Measurements from ENCODE around the gene FAN1.
A peak's percentile ranks its signal among the peaks of the same experiment; 100 is the strongest.

FAN1 gene

DNA sequence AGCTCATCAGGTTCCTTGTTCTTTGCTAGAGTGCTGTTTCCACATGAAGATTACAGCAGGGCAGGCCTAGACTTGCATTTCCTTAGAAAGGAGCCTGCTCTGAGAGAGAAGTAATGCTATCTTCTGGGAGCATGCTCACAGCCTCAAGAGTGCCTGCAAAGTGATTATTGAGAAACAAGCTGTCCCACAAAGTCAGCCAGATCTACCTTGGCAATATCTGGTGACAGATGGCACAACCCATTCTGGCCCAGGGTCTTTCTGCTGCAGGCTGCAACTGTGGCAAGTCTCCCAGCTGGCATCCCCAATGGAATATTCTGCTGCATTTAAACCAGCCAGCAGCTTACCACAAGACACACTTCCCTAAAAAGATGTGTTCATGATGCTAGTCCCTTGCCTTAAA, 58.4 kb downstream of the FAN1 start:
- peaks cover 44% of the 10 kb centered on the region for H3K36me3 ChIP-seq
- peak overlapping the region; percentile 62 for H3K27ac ChIP-seq
- peak; percentile 51 for DNase-seq
- H3K27me3 ChIP-seq (ENCODE audit: insufficient read depth, low read depth, severe bottlenecking) = no peaks in the 10 kb centered on the region
- H3K9me3 ChIP-seq (ENCODE audit: severe bottlenecking) = no peaks in the 10 kb centered on the region
- TF ChIP-seq, protein P1, sequence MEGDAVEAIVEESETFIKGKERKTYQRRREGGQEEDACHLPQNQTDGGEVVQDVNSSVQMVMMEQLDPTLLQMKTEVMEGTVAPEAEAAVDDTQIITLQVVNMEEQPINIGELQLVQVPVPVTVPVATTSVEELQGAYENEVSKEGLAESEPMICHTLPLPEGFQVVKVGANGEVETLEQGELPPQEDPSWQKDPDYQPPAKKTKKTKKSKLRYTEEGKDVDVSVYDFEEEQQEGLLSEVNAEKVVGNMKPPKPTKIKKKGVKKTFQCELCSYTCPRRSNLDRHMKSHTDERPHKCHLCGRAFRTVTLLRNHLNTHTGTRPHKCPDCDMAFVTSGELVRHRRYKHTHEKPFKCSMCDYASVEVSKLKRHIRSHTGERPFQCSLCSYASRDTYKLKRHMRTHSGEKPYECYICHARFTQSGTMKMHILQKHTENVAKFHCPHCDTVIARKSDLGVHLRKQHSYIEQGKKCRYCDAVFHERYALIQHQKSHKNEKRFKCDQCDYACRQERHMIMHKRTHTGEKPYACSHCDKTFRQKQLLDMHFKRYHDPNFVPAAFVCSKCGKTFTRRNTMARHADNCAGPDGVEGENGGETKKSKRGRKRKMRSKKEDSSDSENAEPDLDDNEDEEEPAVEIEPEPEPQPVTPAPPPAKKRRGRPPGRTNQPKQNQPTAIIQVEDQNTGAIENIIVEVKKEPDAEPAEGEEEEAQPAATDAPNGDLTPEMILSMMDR (IDR thresholded peaks at IDR 0.05; ENCODE audit: low read depth, low read length) = no peak
- H3K4me3 ChIP-seq (ENCODE audit: low read depth, low read length) = no peak overlapping the region

DNA sequence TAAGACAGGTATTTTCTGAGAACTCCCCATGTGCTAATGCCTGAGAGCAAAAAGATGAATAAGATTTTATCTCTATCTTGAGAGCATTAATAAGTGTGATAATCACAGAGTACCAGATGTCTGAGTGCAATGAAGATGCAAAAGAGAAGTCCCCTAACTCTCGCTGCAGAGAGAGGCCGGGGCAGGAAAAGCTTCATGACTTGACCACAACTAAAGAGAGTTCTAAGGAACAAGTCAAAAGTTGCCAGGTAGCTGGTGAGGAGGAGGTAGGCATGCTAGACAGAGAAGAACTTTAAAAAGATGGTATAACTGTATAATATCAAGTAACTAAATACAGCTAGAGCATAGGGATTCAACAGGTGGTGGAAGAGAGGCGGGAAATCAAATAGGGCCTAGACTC, 58.9 kb downstream of the FAN1 start:
- no peak overlapping the region for H3K4me3 ChIP-seq (ENCODE audit: low read depth, low read length)
- H3K36me3 ChIP-seq = peaks cover 38% of the 10 kb centered on the region
- no peak for DNase-seq
- H3K9me3 ChIP-seq (ENCODE audit: severe bottlenecking) = no peaks in the 10 kb centered on the region
- peak overlapping the region; percentile 62 for H3K27ac ChIP-seq
- H3K27me3 ChIP-seq (ENCODE audit: insufficient read depth, low read depth, severe bottlenecking) = no peaks in the 10 kb centered on the region
- TF ChIP-seq, protein P1 (IDR thresholded peaks at IDR 0.05; ENCODE audit: low read depth, low read length) = no peak

DNA sequence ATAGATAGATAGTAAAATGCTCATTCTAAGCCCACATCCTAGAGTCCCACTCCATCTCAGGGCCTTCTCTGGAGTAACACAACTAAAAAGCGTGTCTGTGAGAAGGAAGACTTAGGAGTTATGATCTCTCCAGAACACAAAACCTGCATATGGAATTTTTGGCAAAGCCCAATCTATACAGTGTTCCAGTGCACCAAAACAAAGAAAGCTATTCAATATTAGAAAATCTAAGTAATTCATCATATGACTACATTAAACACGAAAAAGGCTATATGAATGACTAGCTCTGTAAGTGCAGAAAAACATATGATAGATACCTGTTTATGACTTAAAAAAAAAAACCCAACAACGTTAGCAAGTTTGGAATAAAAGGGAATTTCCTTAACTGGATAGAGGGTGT, 60.0 kb downstream of the FAN1 start:
- Histone ChIP-seq H3K27me3 (ENCODE audit: insufficient read depth, low read depth, severe bottlenecking) (no peaks in the 10 kb centered on the region), H3K4me3 (ENCODE audit: low read depth, low read length) (no peak overlapping the region), H3K27ac (no peak overlapping the region), H3K36me3 (peaks cover 28% of the 10 kb centered on the region), H3K9me3 (ENCODE audit: severe bottlenecking) (no peaks in the 10 kb centered on the region)
- DNase-seq = no peak
- TF ChIP-seq, protein P1 (IDR thresholded peaks at IDR 0.05; ENCODE audit: low read depth, low read length) = no peak

DNA sequence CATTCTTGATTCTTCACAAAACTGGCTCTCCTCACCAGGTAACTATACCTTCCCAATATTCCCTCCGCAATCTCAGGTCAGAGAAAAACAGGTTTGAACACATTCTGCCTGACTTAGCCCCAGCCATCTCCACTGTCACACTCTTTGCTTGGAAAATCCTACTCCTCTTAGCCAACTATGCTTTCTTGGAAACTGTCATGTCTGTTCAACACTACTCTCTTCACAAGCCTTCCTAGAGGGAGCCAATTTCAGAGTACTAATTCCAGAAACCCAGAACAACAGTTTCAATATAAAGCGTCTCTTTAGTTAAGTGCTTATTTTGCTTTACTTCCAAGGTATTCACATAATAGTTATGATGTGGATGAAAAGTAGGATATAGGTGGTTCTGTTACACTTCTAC, 66.0 kb downstream of the FAN1 start:
- TF ChIP-seq, protein P1 (IDR thresholded peaks at IDR 0.05; ENCODE audit: low read depth, low read length) = no peak
- no peak overlapping the region for H3K27ac ChIP-seq
- H3K9me3 ChIP-seq (ENCODE audit: severe bottlenecking) = no peaks in the 10 kb centered on the region
- no peaks in the 10 kb centered on the region for H3K27me3 ChIP-seq (ENCODE audit: insufficient read depth, low read depth, severe bottlenecking)
- H3K4me3 ChIP-seq (ENCODE audit: low read depth, low read length) = no peak overlapping the region
- peaks cover 32% of the 10 kb centered on the region for H3K36me3 ChIP-seq
- no peak for DNase-seq

DNA sequence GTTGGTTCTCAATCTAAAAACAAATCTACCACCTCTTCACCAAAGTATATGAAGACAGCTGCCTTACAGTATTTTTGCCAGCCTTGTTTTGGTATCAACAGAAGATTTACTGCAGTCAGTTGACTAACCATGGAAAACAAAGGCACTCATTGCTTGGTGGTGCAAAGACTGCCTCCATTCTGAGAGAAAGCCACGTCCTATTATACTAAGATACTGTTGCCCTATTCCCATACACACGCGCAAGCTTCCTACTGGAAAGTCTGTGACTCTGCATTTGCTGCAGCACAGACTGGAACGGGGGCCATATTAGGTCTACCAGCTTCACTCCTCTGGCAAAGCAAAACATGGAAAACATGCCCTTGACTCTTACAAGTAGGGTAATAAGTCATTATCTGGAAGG, 69.7 kb downstream of the FAN1 start:
- no peaks in the 10 kb centered on the region for H3K27me3 ChIP-seq (ENCODE audit: insufficient read depth, low read depth, severe bottlenecking)
- no peak for DNase-seq
- H3K4me3 ChIP-seq (ENCODE audit: low read depth, low read length) = no peak overlapping the region
- TF ChIP-seq, protein P1 (IDR thresholded peaks at IDR 0.05; ENCODE audit: low read depth, low read length) = no peak
- peaks cover 26% of the 10 kb centered on the region for H3K36me3 ChIP-seq
- no peak overlapping the region for H3K27ac ChIP-seq
- H3K9me3 ChIP-seq (ENCODE audit: severe bottlenecking) = no peaks in the 10 kb centered on the region

DNA sequence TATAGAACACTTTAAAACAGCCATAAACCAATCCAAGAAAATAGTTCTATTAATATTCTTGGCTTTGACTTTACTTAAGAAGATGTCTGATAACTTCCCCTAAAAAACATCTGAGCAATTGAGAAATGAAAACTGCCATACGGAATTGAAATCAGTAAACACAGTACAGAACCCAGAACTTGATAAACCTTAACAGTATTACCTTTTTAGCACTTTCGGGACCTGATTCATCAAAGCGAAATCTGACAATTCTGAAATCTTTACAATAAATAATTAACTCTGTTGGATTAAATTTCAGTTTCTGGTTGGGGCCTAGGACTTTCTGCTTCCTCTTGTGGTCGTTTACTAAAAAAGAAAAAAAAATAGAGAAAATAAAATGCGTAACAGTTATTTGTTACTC, 70.4 kb downstream of the FAN1 start:
- H3K27me3 ChIP-seq (ENCODE audit: insufficient read depth, low read depth, severe bottlenecking) = no peaks in the 10 kb centered on the region
- H3K9me3 ChIP-seq (ENCODE audit: severe bottlenecking) = no peaks in the 10 kb centered on the region
- TF ChIP-seq, protein P1 (IDR thresholded peaks at IDR 0.05; ENCODE audit: low read depth, low read length) = no peak
- no peak overlapping the region for H3K27ac ChIP-seq
- no peak for DNase-seq
- H3K4me3 ChIP-seq (ENCODE audit: low read depth, low read length) = no peak overlapping the region
- peaks cover 26% of the 10 kb centered on the region for H3K36me3 ChIP-seq

Data from WERI-Rb-1 (cell line).